ENCODE data around the gene TMEM204.

The TMEM204 gene

GRCh38 chr16:1533443-1533951, at the start of gene TMEM204:
Gene TMEM204, plus strand, starts transcription at chr16:1533666. Its CDS starts 610 bp downstream, at chr16:1534276.
- intact Hi-C loops (cut with DNase I), result no loop called here
- DNase-seq, result no peak

GRCh38 chr16:1485847-1486496, 47.5 kb upstream of the TMEM204 start:
- peak in 1 of 10 donors; percentile 80 for DNase-seq
- intact Hi-C loops (cut with DNase I), result no loop called here

GRCh38 chr16:1486551-1487390, 46.7 kb upstream of the TMEM204 start:
- intact Hi-C loops (cut with DNase I), result no loop called here
- DNase-seq, result no peak

GRCh38 chr16:1487395-1488053, 45.9 kb upstream of the TMEM204 start:
- peak in 1 of 10 donors; percentile 76 for DNase-seq
- intact Hi-C loops (cut with DNase I), result no loop called here

GRCh38 chr16:1488054-1488601, 45.3 kb upstream of the TMEM204 start:
- no peak for DNase-seq
- intact Hi-C loops (cut with DNase I), result no loop called here

- no peak for DNase-seq
- intact Hi-C loops (cut with DNase I), result no loop called here
These were observed 44.8 kb upstream of the TMEM204 start, which contains the start of gene PTX4 for GRCh38 chr16:1488619-1489018. Gene PTX4, minus strand, starts transcription at chr16:1488944. Its CDS starts 35 bp downstream, at chr16:1488909.

GRCh38 chr16:1489077-1489476, 44.4 kb upstream of the TMEM204 start:
- intact Hi-C loops (cut with DNase I), result no loop called here
- DNase-seq, result no peak

- intact Hi-C loops (cut with DNase I), result loop anchor here (10.0 kb wide), 1 partner anchor 123 kb away; the partner anchor contains the start of genes CRAMP1 and IFT140
- no peak for DNase-seq
These were observed 42.1 kb upstream of the TMEM204 start for GRCh38 chr16:1491327-1491726.

- intact Hi-C loops (cut with DNase I), result loop anchor here (10.0 kb wide), 1 partner anchor 122 kb away; the partner anchor contains the start of genes CRAMP1 and IFT140
- DNase-seq, result peak in 1 of 10 donors; percentile 63
These were observed 41.2 kb upstream of the TMEM204 start for GRCh38 chr16:1492082-1492922.

GRCh38 chr16:1492923-1493745, 40.3 kb upstream of the TMEM204 start, which contains the start of gene TELO2:
Gene TELO2, plus strand, starts transcription at chr16:1493360. Its CDS starts 922 bp downstream, at chr16:1494282.
- intact Hi-C loops (cut with DNase I), result loop anchor here (10.0 kb wide), 1 partner anchor 122 kb away; the partner anchor contains the start of genes CRAMP1 and IFT140
- DNase-seq, result peak; percentile 69 to 97 (median 77)

- DNase-seq, result no peak
- intact Hi-C loops (cut with DNase I), result loop anchor here (10.0 kb wide), 1 partner anchor 121 kb away; the partner anchor contains the start of genes CRAMP1 and IFT140
These were observed 39.7 kb upstream of the TMEM204 start for GRCh38 chr16:1493746-1494094.

- intact Hi-C loops (cut with DNase I), result loop anchor here (10.0 kb wide), 1 partner anchor 121 kb away; the partner anchor contains the start of genes CRAMP1 and IFT140
- peak in 2 of 10 donors; percentile 68 to 82 for DNase-seq
These were observed 39.3 kb upstream of the TMEM204 start for GRCh38 chr16:1494129-1494640.

GRCh38 chr16:1494711-1495110, 38.8 kb upstream of the TMEM204 start:
- peak in 3 of 10 donors; percentile 43 to 83 (median 78) for DNase-seq

GRCh38 chr16:1495211-1495888, 38.1 kb upstream of the TMEM204 start:
- intact Hi-C loops (cut with DNase I), result loop anchor here (10.0 kb wide), 1 partner anchor 119 kb away; the partner anchor contains the start of genes CRAMP1 and IFT140

More at GRCh38 chr16:1494711-1495110, 38.8 kb upstream of the TMEM204 start:
- intact Hi-C loops (cut with DNase I), result loop anchor here (10.0 kb wide), 1 partner anchor 120 kb away; the partner anchor contains the start of genes CRAMP1 and IFT140

GRCh38 chr16:1495889-1496262, 37.6 kb upstream of the TMEM204 start:
- intact Hi-C loops (cut with DNase I), result loop anchor here (10.0 kb wide), 1 partner anchor 119 kb away; the partner anchor contains the start of genes CRAMP1 and IFT140

More at GRCh38 chr16:1495211-1495888, 38.1 kb upstream of the TMEM204 start:
- DNase-seq, result peak in 3 of 10 donors; percentile 43 to 71 (median 62)

GRCh38 chr16:1496464-1496863, 37.0 kb upstream of the TMEM204 start:
- intact Hi-C loops (cut with DNase I), result loop anchor here (10.0 kb wide), 1 partner anchor 118 kb away; the partner anchor contains the start of genes CRAMP1 and IFT140
- peak in 1 of 10 donors; percentile 61 for DNase-seq

More at GRCh38 chr16:1495889-1496262, 37.6 kb upstream of the TMEM204 start:
- peak in 3 of 10 donors; percentile 58 to 74 (median 65) for DNase-seq
